CD4-positive, alpha-beta T cell treated with Interleukin-6 at 100 ng/mL for 8 hours (primary cell): Measurements from ENCODE around the gene ATF7IP.
"Not testable (repeated sequence)": the region's sequence is repeated elsewhere in the genome, so short reads cannot be mapped to it uniquely, and the experiment has no call there.

Experiments used
- DNase-seq: peaks from one replicate; pipeline ENCODE4 v3.0.0-alpha.2; 2020; ENCODE audit warnings: mixed read lengths, low spot score

Gene ATF7IP

GRCh38 chr12:14379508-14379907, 14.0 kb downstream of the ATF7IP start:
- DNase-seq = no peak

- DNase-seq = peak; percentile 80
Observed at GRCh38 chr12:14384783-14385638, 19.5 kb downstream of the ATF7IP start.

GRCh38 chr12:14387219-14387871, 21.9 kb downstream of the ATF7IP start:
- no peak for DNase-seq

- DNase-seq = no peak
Observed at GRCh38 chr12:14390449-14390848, 25.0 kb downstream of the ATF7IP start.

- DNase-seq = peak; percentile 38
Observed at GRCh38 chr12:14390870-14391530, 25.5 kb downstream of the ATF7IP start.

- DNase-seq = no peak
Observed at GRCh38 chr12:14393751-14394150, 28.3 kb downstream of the ATF7IP start.

GRCh38 chr12:14394317-14395073, 29.0 kb downstream of the ATF7IP start:
- peak; percentile 45 for DNase-seq

GRCh38 chr12:14395074-14395778, 29.7 kb downstream of the ATF7IP start:
- no peak for DNase-seq

- peak; percentile 45 for DNase-seq
Observed at GRCh38 chr12:14396071-14396470, 30.6 kb downstream of the ATF7IP start.

- DNase-seq = no peak
Observed at GRCh38 chr12:14399871-14400270, 34.4 kb downstream of the ATF7IP start.

GRCh38 chr12:14400599-14400998, 35.1 kb downstream of the ATF7IP start:
- no peak for DNase-seq

- not testable (repeated sequence) for DNase-seq
Observed at GRCh38 chr12:14401267-14401666, 35.8 kb downstream of the ATF7IP start.

GRCh38 chr12:14402697-14403096, 37.2 kb downstream of the ATF7IP start:
- DNase-seq = no peak

- DNase-seq = no peak
Observed at GRCh38 chr12:14403293-14403692, 37.8 kb downstream of the ATF7IP start.

GRCh38 chr12:14403711-14404196, 38.3 kb downstream of the ATF7IP start:
- DNase-seq = peak; percentile 46

- not testable (repeated sequence) for DNase-seq
Observed at GRCh38 chr12:14405407-14405806, 39.9 kb downstream of the ATF7IP start.

GRCh38 chr12:14408208-14408607, 42.7 kb downstream of the ATF7IP start:
- no peak for DNase-seq

GRCh38 chr12:14410177-14410576, 44.7 kb downstream of the ATF7IP start:
- DNase-seq = no peak

GRCh38 chr12:14410841-14411569, 45.5 kb downstream of the ATF7IP start:
- DNase-seq = peak; percentile 52

GRCh38 chr12:14416658-14417057, 51.2 kb downstream of the ATF7IP start:
- peak; percentile 65 for DNase-seq

- DNase-seq = peak; percentile 81
Observed at GRCh38 chr12:14417715-14418114, 52.2 kb downstream of the ATF7IP start.
